ENCODE measurements around the gene HMG20A. TPM values are rescaled to one million over a fixed set of nuclear protein-coding genes. Genes with fewer than 3 reads are reported as not detected.
A peak's percentile ranks its signal among the peaks of the same experiment; 100 is the strongest.

HMG20A gene
- total RNA-seq, 2 experiments from 2014 or later = 41.2 to 47.1 TPM

GRCh38 chr15:77414789-77415442, 5.8 kb upstream of the HMG20A start:
- Mint-ChIP-seq H3K4me3 (no peak overlapping the region), H3K9me3 (no peaks in the 10 kb centered on the region), H3K36me3 (peaks cover 7% of the 10 kb centered on the region), H3K4me1 (peaks cover 36% of the 10 kb centered on the region), H3K27me3 (no peaks in the 10 kb centered on the region), H3K27ac (no peak overlapping the region)
- no peak for DNase-seq

GRCh38 chr15:77415450-77416147, 5.1 kb upstream of the HMG20A start:
- H3K4me3 Mint-ChIP-seq = no peak overlapping the region
- H3K36me3 Mint-ChIP-seq = peaks cover 5% of the 10 kb centered on the region
- H3K27ac Mint-ChIP-seq = no peak overlapping the region
- H3K4me1 Mint-ChIP-seq = peaks cover 29% of the 10 kb centered on the region
- no peaks in the 10 kb centered on the region for H3K9me3 Mint-ChIP-seq
- DNase-seq = no peak
- no peaks in the 10 kb centered on the region for H3K27me3 Mint-ChIP-seq

GRCh38 chr15:77416148-77416455, 4.6 kb upstream of the HMG20A start:
- no peak overlapping the region for H3K4me3 Mint-ChIP-seq
- H3K27ac Mint-ChIP-seq = no peak overlapping the region
- H3K27me3 Mint-ChIP-seq = no peaks in the 10 kb centered on the region
- no peaks in the 10 kb centered on the region for H3K9me3 Mint-ChIP-seq
- DNase-seq = no peak
- H3K36me3 Mint-ChIP-seq = peaks cover 5% of the 10 kb centered on the region
- peaks cover 26% of the 10 kb centered on the region for H3K4me1 Mint-ChIP-seq

- Mint-ChIP-seq H3K4me1 (peaks cover 27% of the 10 kb centered on the region), H3K27me3 (no peaks in the 10 kb centered on the region), H3K4me3 (no peak overlapping the region), H3K27ac (no peak overlapping the region), H3K9me3 (no peaks in the 10 kb centered on the region), H3K36me3 (peaks cover 5% of the 10 kb centered on the region)
- no peak for DNase-seq
Observed at GRCh38 chr15:77416954-77417353, 3.7 kb upstream of the HMG20A start.

GRCh38 chr15:77417602-77418001, 3.1 kb upstream of the HMG20A start:
- H3K4me1 Mint-ChIP-seq = peaks cover 28% of the 10 kb centered on the region

GRCh38 chr15:77418391-77418965, 2.2 kb upstream of the HMG20A start:
- Mint-ChIP-seq H3K36me3 (peaks cover 3% of the 10 kb centered on the region), H3K4me3 (peak overlapping the region; percentile 94), H3K27ac (peak overlapping the region; percentile 94), H3K27me3 (no peaks in the 10 kb centered on the region), H3K4me1 (peaks cover 31% of the 10 kb centered on the region), H3K9me3 (no peaks in the 10 kb centered on the region)
- DNase-seq = no peak

More at GRCh38 chr15:77417602-77418001, 3.1 kb upstream of the HMG20A start:
- H3K27me3 Mint-ChIP-seq = no peaks in the 10 kb centered on the region
- no peak overlapping the region for H3K27ac Mint-ChIP-seq
- no peak overlapping the region for H3K4me3 Mint-ChIP-seq
- DNase-seq = no peak
- peaks cover 3% of the 10 kb centered on the region for H3K36me3 Mint-ChIP-seq
- no peaks in the 10 kb centered on the region for H3K9me3 Mint-ChIP-seq

- no peaks in the 10 kb centered on the region for H3K27me3 Mint-ChIP-seq
- H3K36me3 Mint-ChIP-seq = peaks cover 5% of the 10 kb centered on the region
- H3K4me3 Mint-ChIP-seq = peak overlapping the region; percentile 94
- peak; percentile 70 for DNase-seq
- H3K9me3 Mint-ChIP-seq = no peaks in the 10 kb centered on the region
- peaks cover 37% of the 10 kb centered on the region for H3K4me1 Mint-ChIP-seq
- H3K27ac Mint-ChIP-seq = peak overlapping the region; percentile 94
Observed at GRCh38 chr15:77418966-77419835, 1.5 kb upstream of the HMG20A start.

- Mint-ChIP-seq H3K27ac (peak within 1 kb of the TSS; percentile 99), H3K4me1 (peaks cover 43% of the 10 kb centered on the region), H3K36me3 (peaks cover 7% of the 10 kb centered on the region), H3K9me3 (no peaks in the 10 kb centered on the region), H3K4me3 (peak within 1 kb of the TSS; percentile 96), H3K27me3 (no peaks in the 10 kb centered on the region)
- DNase-seq = peak; percentile 99
Observed at GRCh38 chr15:77419836-77420609, 665 bp upstream of the HMG20A start, which contains the start of gene PEAK1. Gene PEAK1 (minus strand): TSS chr15:77420104. CDS start chr15:77181926, 238,178 bp downstream.

GRCh38 chr15:77421370-77421700, 647 bp downstream of the HMG20A start:
- Mint-ChIP-seq H3K27me3 (no peaks in the 10 kb centered on the region), H3K27ac (peak overlapping the region; percentile 99), H3K36me3 (peaks cover 8% of the 10 kb centered on the region), H3K9me3 (no peaks in the 10 kb centered on the region), H3K4me1 (peaks cover 47% of the 10 kb centered on the region), H3K4me3 (peak overlapping the region; percentile 96)
- peak; percentile 13 for DNase-seq

GRCh38 chr15:77425104-77425503, 4.4 kb downstream of the HMG20A start:
- Mint-ChIP-seq H3K36me3 (peaks cover 7% of the 10 kb centered on the region), H3K27me3 (no peaks in the 10 kb centered on the region), H3K4me1 (peaks cover 45% of the 10 kb centered on the region), H3K27ac (no peak overlapping the region), H3K9me3 (no peaks in the 10 kb centered on the region), H3K4me3 (no peak overlapping the region)
- DNase-seq = no peak

- Mint-ChIP-seq H3K36me3 (peaks cover 12% of the 10 kb centered on the region), H3K9me3 (no peaks in the 10 kb centered on the region), H3K27me3 (no peaks in the 10 kb centered on the region), H3K4me3 (no peak overlapping the region), H3K4me1 (peaks cover 53% of the 10 kb centered on the region), H3K27ac (no peak overlapping the region)
- no peak for DNase-seq
Observed at GRCh38 chr15:77426377-77426776, 5.7 kb downstream of the HMG20A start.

GRCh38 chr15:77426871-77427270, 6.2 kb downstream of the HMG20A start:
- Mint-ChIP-seq H3K27me3 (no peaks in the 10 kb centered on the region), H3K4me3 (no peak overlapping the region), H3K36me3 (peaks cover 12% of the 10 kb centered on the region), H3K4me1 (peaks cover 54% of the 10 kb centered on the region), H3K27ac (no peak overlapping the region), H3K9me3 (no peaks in the 10 kb centered on the region)
- no peak for DNase-seq

- no peak for DNase-seq
- Mint-ChIP-seq H3K27ac (peak overlapping the region; percentile 14), H3K36me3 (peaks cover 7% of the 10 kb centered on the region), H3K9me3 (no peaks in the 10 kb centered on the region), H3K27me3 (no peaks in the 10 kb centered on the region), H3K4me3 (no peak overlapping the region), H3K4me1 (peaks cover 43% of the 10 kb centered on the region)
Observed at GRCh38 chr15:77430213-77430612, 9.5 kb downstream of the HMG20A start.

GRCh38 chr15:77430652-77431051, 10.0 kb downstream of the HMG20A start:
- DNase-seq = no peak
- H3K9me3 Mint-ChIP-seq = no peaks in the 10 kb centered on the region
- H3K27ac Mint-ChIP-seq = peak overlapping the region; percentile 47
- H3K27me3 Mint-ChIP-seq = no peaks in the 10 kb centered on the region
- H3K36me3 Mint-ChIP-seq = peaks cover 7% of the 10 kb centered on the region
- no peak overlapping the region for H3K4me3 Mint-ChIP-seq
- H3K4me1 Mint-ChIP-seq = peaks cover 43% of the 10 kb centered on the region
